GM21737 (cell line): ENCODE measurements around the gene RESP18.
A peak's percentile ranks its signal among the peaks of the same experiment; 100 is the strongest.

Experiments used
- ATAC-seq: cut with Tn5 transposase; IDR thresholded peaks from one replicate; pipeline ENCODE4 v1.9.1; 2021; ENCODE audit warnings: mild to moderate bottlenecking, moderate library complexity; ENCODE audit not compliant: unreplicated experiment

Gene RESP18

GRCh38 chr2:219332542-219332941, at the start of gene RESP18:
TSS of gene RESP18 (minus strand) at chr2:219332744.
- no peak for ATAC-seq

DNA sequence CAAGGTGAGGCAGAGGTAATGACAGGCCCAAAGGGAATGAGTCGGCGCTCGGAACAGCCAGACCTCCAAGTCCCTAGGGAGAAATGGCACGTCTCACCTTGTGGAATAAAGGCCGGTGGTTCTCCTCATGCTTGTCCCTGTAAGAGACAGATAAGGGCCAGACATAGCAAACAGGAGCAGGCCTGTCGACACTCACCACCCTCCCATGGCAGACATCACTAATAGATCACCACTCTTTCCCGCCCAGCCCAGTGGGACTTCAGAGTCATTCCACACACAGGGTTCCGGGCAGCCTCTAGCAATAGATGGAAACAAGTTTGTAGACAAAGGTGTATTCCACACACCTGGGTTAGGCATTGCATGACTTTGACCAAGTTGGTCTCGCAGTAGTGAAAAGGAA, 48.9 kb upstream of the RESP18 start:
- no peak for ATAC-seq

- no peak for ATAC-seq
Measured at GRCh38 chr2:219380926-219381325, 48.4 kb upstream of the RESP18 start.

DNA sequence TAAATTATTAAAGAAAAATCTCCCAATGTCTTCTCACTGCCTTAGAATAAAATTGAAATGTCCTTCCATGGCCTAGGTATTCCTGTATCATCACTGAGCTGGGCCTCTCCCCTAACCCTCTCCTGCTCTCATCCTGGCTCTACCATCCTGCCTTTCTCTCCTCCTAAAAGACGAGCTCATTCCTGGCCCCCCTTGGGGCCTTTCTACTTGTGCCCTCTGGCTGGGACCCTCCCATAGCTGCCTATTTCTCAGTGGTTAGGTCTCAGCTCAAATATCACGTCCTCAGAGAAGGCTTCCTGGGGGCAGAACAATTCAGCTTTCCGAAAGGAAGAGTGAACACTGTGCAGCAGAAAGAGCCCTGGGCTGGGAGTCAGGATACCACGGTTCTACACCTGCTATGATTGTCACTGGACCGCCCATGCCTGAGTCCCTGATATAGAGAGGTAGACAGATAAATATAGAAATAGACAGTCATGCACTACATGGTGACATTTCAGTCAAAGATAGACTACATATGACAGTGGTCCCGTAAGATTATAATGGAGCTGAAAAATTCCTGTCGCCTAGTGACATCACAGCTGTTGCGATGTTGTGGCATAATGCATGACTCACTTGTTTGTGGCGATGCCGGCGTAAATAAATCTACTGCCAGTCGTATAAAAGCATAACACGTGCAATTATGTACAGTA, 45.8 kb upstream of the RESP18 start:
- no peak for ATAC-seq

- ATAC-seq = no peak
Measured at GRCh38 chr2:219369447-219369861, 36.9 kb upstream of the RESP18 start.

GRCh38 chr2:219368690-219369191, 36.2 kb upstream of the RESP18 start:
- no peak for ATAC-seq

- peak; percentile 68 for ATAC-seq
Measured at GRCh38 chr2:219362524-219363164, 30.1 kb upstream of the RESP18 start.

DNA sequence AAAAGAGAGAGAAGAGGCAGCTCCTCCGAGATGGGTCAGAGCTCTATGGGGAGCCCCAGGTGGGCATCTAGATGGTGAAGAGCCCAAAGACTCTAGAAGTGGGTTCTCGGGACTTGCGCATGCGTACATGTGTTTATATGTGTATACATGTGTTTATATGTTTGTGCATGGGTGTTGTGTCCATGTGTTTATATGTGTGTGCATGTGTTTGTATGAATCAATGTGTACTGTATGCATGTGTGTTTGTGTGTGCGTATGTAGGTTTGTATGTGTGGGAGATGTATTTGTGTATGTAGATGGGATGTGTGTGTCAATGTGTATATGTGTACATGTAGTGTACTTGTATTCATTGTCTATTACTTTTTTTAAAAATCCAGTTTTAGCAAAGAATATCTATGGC, 29.5 kb upstream of the RESP18 start:
- no peak for ATAC-seq

DNA sequence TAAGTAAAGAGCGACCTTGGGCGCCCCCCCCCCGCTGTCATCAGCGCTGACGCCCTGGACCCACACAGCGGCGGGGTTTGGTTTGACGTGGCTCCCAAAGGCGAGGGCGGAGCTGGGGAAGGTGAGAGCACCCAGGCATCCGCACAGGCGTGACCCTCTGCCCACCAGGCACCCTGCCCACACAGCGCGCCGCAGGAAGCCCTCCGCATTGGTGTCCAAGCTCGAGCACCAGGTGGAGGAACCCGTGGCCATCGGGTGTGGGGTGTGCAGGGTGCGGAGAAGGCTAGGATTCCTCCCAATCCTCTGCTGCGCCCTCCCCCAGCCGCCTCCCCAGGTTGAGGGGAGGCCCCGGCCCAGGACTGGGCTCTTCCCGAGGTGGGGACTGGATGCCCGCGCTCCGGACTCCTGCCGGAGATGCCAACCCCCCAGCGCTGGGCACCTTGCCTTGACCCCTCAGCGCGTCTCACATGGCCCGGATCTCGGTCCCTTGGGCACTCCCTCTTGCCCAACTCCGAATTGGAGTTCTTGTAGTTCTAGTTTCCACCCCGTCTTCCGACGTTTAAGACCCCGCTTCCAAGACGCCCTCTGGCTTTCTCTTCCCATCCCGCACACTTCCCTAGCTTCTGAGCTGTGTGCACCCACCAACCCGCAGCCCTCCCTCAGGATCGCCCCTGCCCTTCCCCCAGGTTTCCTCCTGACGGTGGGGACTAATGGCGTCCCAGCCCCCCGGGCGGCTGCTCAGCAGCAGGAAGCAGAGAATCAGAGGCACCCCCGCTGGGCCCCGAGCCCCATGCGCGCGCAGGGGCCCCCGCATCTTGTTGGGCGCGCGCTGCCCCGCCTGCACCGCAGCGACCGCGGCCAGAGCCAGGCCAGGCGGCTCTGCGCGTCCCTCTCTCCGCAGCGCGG, 25.9 kb upstream of the RESP18 start:
- ATAC-seq = no peak

- no peak for ATAC-seq
Measured at GRCh38 chr2:219356834-219357233, 24.3 kb upstream of the RESP18 start.

DNA sequence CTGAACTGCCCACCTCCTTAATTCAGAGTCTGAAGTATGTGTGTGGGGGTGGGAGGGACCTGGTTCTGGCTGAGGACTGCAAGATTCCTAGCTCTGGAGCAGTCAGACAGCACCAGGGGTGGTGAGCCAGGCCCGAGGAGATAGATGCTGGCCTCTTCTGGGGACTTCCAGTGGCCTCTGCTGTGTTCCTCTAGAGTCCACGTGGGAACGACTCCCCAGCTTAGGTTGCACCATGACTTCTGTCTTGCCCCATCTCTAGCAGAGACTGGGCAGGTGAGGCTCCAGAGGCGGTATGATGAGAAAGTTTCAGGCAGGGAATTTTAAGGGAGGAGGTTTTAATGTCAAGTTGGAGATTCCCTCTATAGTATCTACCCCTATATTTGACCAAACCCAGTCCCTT, 22.0 kb upstream of the RESP18 start:
- ATAC-seq = no peak

GRCh38 chr2:219353129-219353528, 20.6 kb upstream of the RESP18 start:
- no peak for ATAC-seq

GRCh38 chr2:219352448-219353023, 20.0 kb upstream of the RESP18 start:
- ATAC-seq = no peak

- no peak for ATAC-seq
Measured at GRCh38 chr2:219350710-219351221, 18.2 kb upstream of the RESP18 start.

- no peak for ATAC-seq
Measured at GRCh38 chr2:219350215-219350614, 17.7 kb upstream of the RESP18 start.

DNA sequence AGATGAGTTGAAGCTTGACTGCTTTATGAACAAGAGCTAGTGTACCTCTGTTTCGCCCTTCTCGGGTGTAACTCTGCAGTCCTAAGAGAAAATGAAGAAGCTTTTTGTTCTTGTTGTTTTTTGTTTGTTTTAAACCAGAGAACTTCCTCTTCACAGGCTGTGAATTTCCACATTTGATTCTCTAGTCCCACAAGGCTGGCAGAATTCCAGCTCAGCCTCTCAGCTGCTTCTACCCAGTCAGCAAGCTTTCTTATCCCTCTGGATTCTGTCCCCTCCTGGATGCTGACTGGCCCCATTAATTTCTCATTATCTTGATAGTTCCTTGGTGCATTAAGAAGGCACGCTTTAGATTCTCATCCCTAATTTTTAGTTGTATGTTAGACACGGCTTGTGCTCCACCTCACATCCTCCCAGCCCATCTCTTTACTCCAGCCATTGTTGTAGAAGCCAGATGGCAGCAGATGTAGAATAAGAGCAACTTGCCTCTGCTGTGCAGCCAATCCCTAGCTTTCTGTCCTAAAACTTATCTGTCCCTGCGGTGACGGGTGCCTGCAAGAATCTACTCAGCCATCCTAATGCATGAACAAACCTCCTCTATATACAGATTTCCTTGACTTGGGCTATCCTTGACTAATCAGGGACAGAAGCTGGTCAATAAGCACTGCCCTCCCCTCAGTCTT, 12.3 kb upstream of the RESP18 start:
- no peak for ATAC-seq

DNA sequence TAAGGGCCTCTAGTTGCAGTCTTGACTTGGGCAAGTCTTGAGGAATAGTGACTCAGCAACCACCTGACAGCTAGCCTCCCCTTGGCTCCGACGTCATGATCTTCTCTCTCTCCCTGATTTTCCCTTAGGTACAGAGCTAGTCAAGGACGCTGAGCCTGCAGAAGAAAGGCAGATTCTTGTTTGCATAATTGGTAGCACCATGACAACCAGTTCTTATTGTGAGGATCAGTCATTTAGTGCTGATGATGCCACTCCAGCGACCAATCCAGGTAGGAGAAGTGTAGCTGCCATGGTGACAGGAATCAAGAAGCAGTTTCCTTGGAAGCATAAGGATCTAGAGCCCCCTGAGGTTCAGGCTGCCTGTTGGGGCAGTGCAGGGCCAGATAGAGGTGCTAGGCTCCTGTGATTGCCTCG, 2.8 kb upstream of the RESP18 start:
- ATAC-seq = no peak

- no peak for ATAC-seq
Measured at GRCh38 chr2:219334076-219334475, 1.5 kb upstream of the RESP18 start.

DNA sequence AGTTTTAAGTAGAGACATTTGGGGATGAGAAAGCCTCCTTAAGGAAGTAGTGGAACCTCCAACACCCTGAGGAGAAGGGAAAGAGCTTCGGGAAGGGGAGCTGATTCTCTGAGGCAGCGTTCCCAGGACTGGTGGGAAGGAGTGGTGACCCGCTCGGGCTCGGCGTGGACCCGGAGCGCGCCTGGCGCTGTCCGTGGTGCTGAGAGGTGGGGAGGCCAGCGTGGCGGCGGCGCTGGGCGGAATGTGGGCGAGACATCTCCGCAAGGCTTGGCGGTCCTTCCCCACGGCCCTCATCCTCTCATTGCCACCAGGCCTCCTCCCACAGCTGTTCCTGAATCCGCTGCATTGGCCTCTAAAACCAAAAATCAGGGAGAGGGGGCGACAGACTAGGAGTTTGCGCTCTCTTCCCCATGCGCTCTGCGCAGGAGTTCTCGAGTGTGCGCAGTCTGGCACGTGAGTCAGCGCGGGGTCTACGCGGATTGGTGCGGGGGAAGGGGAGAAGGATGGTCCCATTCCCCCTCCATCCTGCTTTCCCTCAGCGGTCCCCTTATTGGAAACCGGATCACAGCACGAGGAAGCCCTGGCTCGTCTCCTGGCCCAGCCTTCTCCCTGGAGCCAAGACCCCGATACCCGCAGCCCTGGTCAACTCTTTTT, 857 bp downstream of the RESP18 start:
- ATAC-seq = no peak

GRCh38 chr2:219327719-219328118, 4.8 kb downstream of the RESP18 start:
- no peak for ATAC-seq
